ENCODE data around the gene RBKS.

DNA sequence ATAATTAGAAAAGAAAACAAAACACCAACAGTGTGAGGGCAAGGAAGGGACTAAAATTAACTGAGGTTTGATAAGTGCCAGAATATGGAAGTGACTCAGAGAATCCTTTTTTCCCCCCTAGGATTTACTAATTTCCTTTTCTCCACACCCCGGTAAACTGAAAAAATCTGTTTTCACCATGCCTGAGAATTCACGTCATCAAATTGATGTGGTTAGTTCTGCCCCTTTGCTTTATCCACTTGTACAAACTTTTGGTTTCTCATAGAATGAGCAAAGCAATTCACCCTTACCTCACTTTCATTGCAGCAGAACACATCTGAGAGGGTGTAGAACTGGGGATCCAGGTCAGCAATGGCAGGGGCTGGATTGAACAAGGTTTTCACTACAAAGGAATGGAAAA lies 57.8 kb downstream of the RBKS start:
- no peak for TF ChIP-seq EP300 (IDR thresholded peaks at IDR 0.05)
- TF ChIP-seq, protein P1, sequence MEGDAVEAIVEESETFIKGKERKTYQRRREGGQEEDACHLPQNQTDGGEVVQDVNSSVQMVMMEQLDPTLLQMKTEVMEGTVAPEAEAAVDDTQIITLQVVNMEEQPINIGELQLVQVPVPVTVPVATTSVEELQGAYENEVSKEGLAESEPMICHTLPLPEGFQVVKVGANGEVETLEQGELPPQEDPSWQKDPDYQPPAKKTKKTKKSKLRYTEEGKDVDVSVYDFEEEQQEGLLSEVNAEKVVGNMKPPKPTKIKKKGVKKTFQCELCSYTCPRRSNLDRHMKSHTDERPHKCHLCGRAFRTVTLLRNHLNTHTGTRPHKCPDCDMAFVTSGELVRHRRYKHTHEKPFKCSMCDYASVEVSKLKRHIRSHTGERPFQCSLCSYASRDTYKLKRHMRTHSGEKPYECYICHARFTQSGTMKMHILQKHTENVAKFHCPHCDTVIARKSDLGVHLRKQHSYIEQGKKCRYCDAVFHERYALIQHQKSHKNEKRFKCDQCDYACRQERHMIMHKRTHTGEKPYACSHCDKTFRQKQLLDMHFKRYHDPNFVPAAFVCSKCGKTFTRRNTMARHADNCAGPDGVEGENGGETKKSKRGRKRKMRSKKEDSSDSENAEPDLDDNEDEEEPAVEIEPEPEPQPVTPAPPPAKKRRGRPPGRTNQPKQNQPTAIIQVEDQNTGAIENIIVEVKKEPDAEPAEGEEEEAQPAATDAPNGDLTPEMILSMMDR (IDR thresholded peaks at IDR 0.05) = no peak

All from esophagus muscularis mucosa (tissue), 3 donors.